HEK293 (cell line): ENCODE results near the gene GATA1.

Experiments
- EGR2 ChIP-seq: fragments of 450-650 bp; formaldehyde crosslinking; IDR thresholded peaks from 2 replicates; pipeline ENCODE4 v1.5.1; 2016; ENCODE audit warnings: low read depth, missing biosample characterization, missing genetic modification characterization
- HOXD13 ChIP-seq: sonication (generic); formaldehyde crosslinking; IDR thresholded peaks from 2 replicates; pipeline ENCODE4 v1.8.0; 2022; ENCODE audit warnings: missing genetic modification reagents, borderline replicate concordance
- KLF8 ChIP-seq: fragments of 450-650 bp; formaldehyde crosslinking; IDR thresholded peaks from 2 replicates; pipeline ENCODE4 v1.5.1; 2016; ENCODE audit warnings: missing biosample characterization, missing genetic modification characterization
- KLF9 ChIP-seq: fragments of 450-650 bp; formaldehyde crosslinking; IDR thresholded peaks from 2 replicates; pipeline ENCODE4 v1.5.1; 2016; ENCODE audit warnings: missing biosample characterization, missing genetic modification characterization, low read depth
- WT1 ChIP-seq: fragments of 450-650 bp; formaldehyde crosslinking; IDR thresholded peaks from 2 replicates; pipeline ENCODE4 v1.5.1; 2016; ENCODE audit warnings: missing biosample characterization, missing genetic modification characterization
- YY1 ChIP-seq: fragments of 450-650 bp; formaldehyde crosslinking; IDR thresholded peaks from 2 replicates; pipeline ENCODE4 v1.5.1; 2018; ENCODE audit warnings: missing biosample characterization, missing genetic modification characterization
- ZBTB11 ChIP-seq: fragments of 450-650 bp; formaldehyde crosslinking; conservative IDR thresholded peaks from 2 replicates; pipeline ENCODE4 v1.5.1; 2016; ENCODE audit warnings: low read depth, missing biosample characterization, missing genetic modification characterization
- ZBTB21 ChIP-seq: fragments of 450-650 bp; formaldehyde crosslinking; IDR thresholded peaks from 2 replicates; pipeline ENCODE4 v1.5.1; 2017; ENCODE audit warnings: missing biosample characterization, missing genetic modification characterization
- ZBTB7A ChIP-seq: fragments of 450-650 bp; formaldehyde crosslinking; IDR thresholded peaks from 2 replicates; pipeline ENCODE4 v1.5.1; 2016; ENCODE audit warnings: low read depth, missing biosample characterization, missing genetic modification characterization
- ZBTB8A ChIP-seq: fragments of 450-650 bp; formaldehyde crosslinking; IDR thresholded peaks from 2 replicates; pipeline ENCODE4 v1.5.1; 2016; ENCODE audit warnings: missing biosample characterization, missing genetic modification characterization
- ZEB2 ChIP-seq: fragments of 450-650 bp; formaldehyde crosslinking; IDR thresholded peaks from 2 replicates; pipeline ENCODE4 v1.5.1; 2016; ENCODE audit warnings: missing biosample characterization, missing genetic modification characterization
- ZFP3 ChIP-seq: fragments of 450-650 bp; formaldehyde crosslinking; IDR thresholded peaks from 2 replicates; pipeline ENCODE4 v1.5.1; 2016; ENCODE audit warnings: low read depth, missing biosample characterization, missing genetic modification characterization
- ZNF112 ChIP-seq: fragments of 450-650 bp; formaldehyde crosslinking; IDR thresholded peaks from 2 replicates; pipeline ENCODE4 v1.5.0; 2017; ENCODE audit warnings: missing biosample characterization, missing genetic modification characterization
- ZNF146 ChIP-seq: fragments of 450-650 bp; formaldehyde crosslinking; IDR thresholded peaks from 2 replicates; pipeline ENCODE4 v1.5.1; 2016; ENCODE audit warnings: missing biosample characterization, missing genetic modification characterization
- ZNF211 ChIP-seq: fragments of 450-650 bp; formaldehyde crosslinking; IDR thresholded peaks from 2 replicates; pipeline ENCODE4 v1.5.1; 2016; ENCODE audit warnings: low read depth, missing biosample characterization, missing genetic modification characterization
- ZNF544 ChIP-seq: fragments of 450-650 bp; formaldehyde crosslinking; IDR thresholded peaks from 2 replicates; pipeline ENCODE4 v1.5.0; 2017; ENCODE audit warnings: missing biosample characterization, missing genetic modification characterization
- ZNF548 ChIP-seq: fragments of 450-650 bp; formaldehyde crosslinking; IDR thresholded peaks from 2 replicates; pipeline ENCODE4 v1.5.1; 2016; ENCODE audit warnings: missing biosample characterization, missing genetic modification characterization
- ZNF600 ChIP-seq: fragments of 450-650 bp; formaldehyde crosslinking; IDR thresholded peaks from 2 replicates; pipeline ENCODE4 v1.5.1; 2016; ENCODE audit warnings: missing biosample characterization, missing genetic modification characterization
- ZNF610 ChIP-seq: fragments of 450-650 bp; formaldehyde crosslinking; IDR thresholded peaks from 2 replicates; pipeline ENCODE4 v1.5.1; 2016; ENCODE audit warnings: missing biosample characterization, missing genetic modification characterization, borderline replicate concordance
- ZNF623 ChIP-seq: fragments of 450-650 bp; formaldehyde crosslinking; IDR thresholded peaks from 2 replicates; pipeline ENCODE4 v1.5.1; 2016; ENCODE audit warnings: missing biosample characterization, missing genetic modification characterization
- ZNF626 ChIP-seq: fragments of 450-650 bp; sonication (Bioruptor Pico); formaldehyde crosslinking; IDR thresholded peaks from 2 replicates; pipeline ENCODE4 v1.5.1; 2018; ENCODE audit warnings: missing biosample characterization, missing genetic modification characterization, inconsistent platforms
- ZNF629 ChIP-seq: fragments of 450-650 bp; formaldehyde crosslinking; IDR thresholded peaks from 2 replicates; pipeline ENCODE4 v1.5.1; 2017; ENCODE audit warnings: missing biosample characterization, missing genetic modification characterization
- ZNF664 ChIP-seq: fragments of 450-650 bp; formaldehyde crosslinking; IDR thresholded peaks from 2 replicates; pipeline ENCODE4 v1.5.1; 2016; ENCODE audit warnings: missing biosample characterization, missing genetic modification characterization
- ZSCAN23 ChIP-seq: fragments of 450-650 bp; formaldehyde crosslinking; IDR thresholded peaks from 2 replicates; pipeline ENCODE4 v1.5.1; 2016; ENCODE audit warnings: missing biosample characterization, missing genetic modification characterization
- TF ChIP-seq, protein P1 (sequence below): fragments of 450-650 bp; formaldehyde crosslinking; IDR thresholded peaks from 2 replicates; pipeline ENCODE4 v1.5.1; 2016; ENCODE audit warnings: missing biosample characterization, missing genetic modification characterization
- TF ChIP-seq, protein P2 (sequence below): fragments of 450-650 bp; formaldehyde crosslinking; IDR thresholded peaks from 2 replicates; pipeline ENCODE4 v1.5.1; 2016; ENCODE audit warnings: missing biosample characterization, missing genetic modification characterization
- TF ChIP-seq, protein P3 (sequence below): fragments of 450-650 bp; formaldehyde crosslinking; IDR thresholded peaks from 2 replicates; pipeline ENCODE4 v1.5.1; 2017; ENCODE audit warnings: missing biosample characterization, missing genetic modification characterization
- TF ChIP-seq, protein P4 (sequence below): fragments of 450-650 bp; formaldehyde crosslinking; IDR thresholded peaks from 2 replicates; pipeline ENCODE4 v1.5.1; 2016; ENCODE audit warnings: missing biosample characterization, missing genetic modification characterization
- TF ChIP-seq, protein P5 (sequence below): fragments of 450-650 bp; formaldehyde crosslinking; IDR thresholded peaks from 2 replicates; pipeline ENCODE4 v1.5.1; 2017; ENCODE audit warnings: missing biosample characterization, missing genetic modification characterization

Gene GATA1

GRCh38 chrX:48737213-48737938, 49.0 kb upstream of the GATA1 start (continued):
- no peak for TF ChIP-seq ZNF211 (tag by site-specific recombination)
- peak; percentile 65 for TF ChIP-seq ZBTB8A
- peak; percentile 41; the same call in 1 of the 2 replicates for TF ChIP-seq WT1
- TF ChIP-seq, protein P1, sequence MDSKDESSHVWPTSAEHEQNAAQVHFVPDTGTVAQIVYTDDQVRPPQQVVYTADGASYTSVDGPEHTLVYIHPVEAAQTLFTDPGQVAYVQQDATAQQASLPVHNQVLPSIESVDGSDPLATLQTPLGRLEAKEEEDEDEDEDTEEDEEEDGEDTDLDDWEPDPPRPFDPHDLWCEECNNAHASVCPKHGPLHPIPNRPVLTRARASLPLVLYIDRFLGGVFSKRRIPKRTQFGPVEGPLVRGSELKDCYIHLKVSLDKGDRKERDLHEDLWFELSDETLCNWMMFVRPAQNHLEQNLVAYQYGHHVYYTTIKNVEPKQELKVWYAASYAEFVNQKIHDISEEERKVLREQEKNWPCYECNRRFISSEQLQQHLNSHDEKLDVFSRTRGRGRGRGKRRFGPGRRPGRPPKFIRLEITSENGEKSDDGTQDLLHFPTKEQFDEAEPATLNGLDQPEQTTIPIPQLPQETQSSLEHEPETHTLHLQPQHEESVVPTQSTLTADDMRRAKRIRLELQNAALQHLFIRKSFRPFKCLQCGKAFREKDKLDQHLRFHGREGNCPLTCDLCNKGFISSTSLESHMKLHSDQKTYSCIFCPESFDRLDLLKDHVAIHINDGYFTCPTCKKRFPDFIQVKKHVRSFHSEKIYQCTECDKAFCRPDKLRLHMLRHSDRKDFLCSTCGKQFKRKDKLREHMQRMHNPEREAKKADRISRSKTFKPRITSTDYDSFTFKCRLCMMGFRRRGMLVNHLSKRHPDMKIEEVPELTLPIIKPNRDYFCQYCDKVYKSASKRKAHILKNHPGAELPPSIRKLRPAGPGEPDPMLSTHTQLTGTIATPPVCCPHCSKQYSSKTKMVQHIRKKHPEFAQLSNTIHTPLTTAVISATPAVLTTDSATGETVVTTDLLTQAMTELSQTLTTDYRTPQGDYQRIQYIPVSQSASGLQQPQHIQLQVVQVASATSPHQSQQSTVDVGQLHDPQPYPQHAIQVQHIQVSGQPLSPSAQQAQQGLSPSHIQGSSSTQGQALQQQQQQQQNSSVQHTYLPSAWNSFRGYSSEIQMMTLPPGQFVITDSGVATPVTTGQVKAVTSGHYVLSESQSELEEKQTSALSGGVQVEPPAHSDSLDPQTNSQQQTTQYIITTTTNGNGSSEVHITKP (tag by site-specific recombination) = peak; percentile 99
- no peak for TF ChIP-seq ZNF112
- 0 out of 2 replicates have a peak, but pooled peaks have one; percentile 21 for TF ChIP-seq ZNF146 (tag by site-specific recombination)
- TF ChIP-seq ZSCAN23 (tag by site-specific recombination) = 0 out of 2 replicates have a peak, but pooled peaks have one; percentile 69
- peak; percentile 56 for TF ChIP-seq ZEB2 (tag by site-specific recombination)
- TF ChIP-seq ZNF626 (tag by site-specific recombination) = no peak
- no peak for TF ChIP-seq ZBTB21 (tag by site-specific recombination)
- 0 out of 2 replicates have a peak, but pooled peaks have one; percentile 11 for TF ChIP-seq EGR2 (tag by site-specific recombination)
- TF ChIP-seq, protein P2, sequence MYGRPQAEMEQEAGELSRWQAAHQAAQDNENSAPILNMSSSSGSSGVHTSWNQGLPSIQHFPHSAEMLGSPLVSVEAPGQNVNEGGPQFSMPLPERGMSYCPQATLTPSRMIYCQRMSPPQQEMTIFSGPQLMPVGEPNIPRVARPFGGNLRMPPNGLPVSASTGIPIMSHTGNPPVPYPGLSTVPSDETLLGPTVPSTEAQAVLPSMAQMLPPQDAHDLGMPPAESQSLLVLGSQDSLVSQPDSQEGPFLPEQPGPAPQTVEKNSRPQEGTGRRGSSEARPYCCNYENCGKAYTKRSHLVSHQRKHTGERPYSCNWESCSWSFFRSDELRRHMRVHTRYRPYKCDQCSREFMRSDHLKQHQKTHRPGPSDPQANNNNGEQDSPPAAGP = peak; percentile 66
- TF ChIP-seq, protein P3, sequence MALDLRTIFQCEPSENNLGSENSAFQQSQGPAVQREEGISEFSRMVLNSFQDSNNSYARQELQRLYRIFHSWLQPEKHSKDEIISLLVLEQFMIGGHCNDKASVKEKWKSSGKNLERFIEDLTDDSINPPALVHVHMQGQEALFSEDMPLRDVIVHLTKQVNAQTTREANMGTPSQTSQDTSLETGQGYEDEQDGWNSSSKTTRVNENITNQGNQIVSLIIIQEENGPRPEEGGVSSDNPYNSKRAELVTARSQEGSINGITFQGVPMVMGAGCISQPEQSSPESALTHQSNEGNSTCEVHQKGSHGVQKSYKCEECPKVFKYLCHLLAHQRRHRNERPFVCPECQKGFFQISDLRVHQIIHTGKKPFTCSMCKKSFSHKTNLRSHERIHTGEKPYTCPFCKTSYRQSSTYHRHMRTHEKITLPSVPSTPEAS = 0 out of 2 replicates have a peak, but pooled peaks have one; percentile 10
- TF ChIP-seq ZNF623 (tag by site-specific recombination) = no peak
- TF ChIP-seq ZNF600 = peak; percentile 32; the same call in 1 of the 2 replicates
- peak; percentile 66 for TF ChIP-seq KLF9 (tag by site-specific recombination)
- TF ChIP-seq, protein P4, sequence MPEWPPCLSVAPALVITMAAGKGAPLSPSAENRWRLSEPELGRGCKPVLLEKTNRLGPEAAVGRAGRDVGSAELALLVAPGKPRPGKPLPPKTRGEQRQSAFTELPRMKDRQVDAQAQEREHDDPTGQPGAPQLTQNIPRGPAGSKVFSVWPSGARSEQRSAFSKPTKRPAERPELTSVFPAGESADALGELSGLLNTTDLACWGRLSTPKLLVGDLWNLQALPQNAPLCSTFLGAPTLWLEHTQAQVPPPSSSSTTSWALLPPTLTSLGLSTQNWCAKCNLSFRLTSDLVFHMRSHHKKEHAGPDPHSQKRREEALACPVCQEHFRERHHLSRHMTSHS (tag by site-specific recombination) = no peak
- TF ChIP-seq ZBTB11 (tag by site-specific recombination) = peak; percentile 63
- TF ChIP-seq ZBTB7A = 0 out of 2 replicates have a peak, but pooled peaks have one; percentile 11
- no peak for TF ChIP-seq ZNF544
- TF ChIP-seq KLF8 = peak; percentile 84; the same call in 1 of the 2 replicates
- TF ChIP-seq YY1 = 0 out of 2 replicates have a peak, but pooled peaks have one; percentile 25
- peak; percentile 84; the same call in 1 of the 2 replicates for TF ChIP-seq ZNF610 (tag by site-specific recombination)
- TF ChIP-seq ZNF664 = no peak
- TF ChIP-seq, protein P5, sequence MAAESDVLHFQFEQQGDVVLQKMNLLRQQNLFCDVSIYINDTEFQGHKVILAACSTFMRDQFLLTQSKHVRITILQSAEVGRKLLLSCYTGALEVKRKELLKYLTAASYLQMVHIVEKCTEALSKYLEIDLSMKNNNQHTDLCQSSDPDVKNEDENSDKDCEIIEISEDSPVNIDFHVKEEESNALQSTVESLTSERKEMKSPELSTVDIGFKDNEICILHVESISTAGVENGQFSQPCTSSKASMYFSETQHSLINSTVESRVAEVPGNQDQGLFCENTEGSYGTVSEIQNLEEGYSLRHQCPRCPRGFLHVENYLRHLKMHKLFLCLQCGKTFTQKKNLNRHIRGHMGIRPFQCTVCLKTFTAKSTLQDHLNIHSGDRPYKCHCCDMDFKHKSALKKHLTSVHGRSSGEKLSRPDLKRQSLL (tag by site-specific recombination) = 0 out of 2 replicates have a peak, but pooled peaks have one; percentile 16
- no peak for TF ChIP-seq ZNF548 (tag by site-specific recombination)
- TF ChIP-seq HOXD13 = no peak
- no peak for TF ChIP-seq ZFP3 (tag by site-specific recombination)
- no peak; the same call in none of the 2 replicates for TF ChIP-seq ZNF629
